COR-L47 (cell line): ENCODE results near the gene YBX1.
A peak's percentile ranks its signal among the peaks of the same experiment; 100 is the strongest.
"Not testable (repeated sequence)": the region's sequence is repeated elsewhere in the genome, so short reads cannot be mapped to it uniquely, and the experiment has no call there.

Source experiments
- DNase-seq: peaks from one replicate; lab custom pipeline; 2025; lab: John Stamatoyannopoulos, UW

YBX1 gene

GRCh38 chr1:42681741-42682483 lies at the start of gene YBX1:
Gene YBX1, plus strand, starts transcription at chr1:42682418. Its CDS starts 148 bp downstream, at chr1:42682566.
- DNase-seq, result peak; percentile 98

DNA sequence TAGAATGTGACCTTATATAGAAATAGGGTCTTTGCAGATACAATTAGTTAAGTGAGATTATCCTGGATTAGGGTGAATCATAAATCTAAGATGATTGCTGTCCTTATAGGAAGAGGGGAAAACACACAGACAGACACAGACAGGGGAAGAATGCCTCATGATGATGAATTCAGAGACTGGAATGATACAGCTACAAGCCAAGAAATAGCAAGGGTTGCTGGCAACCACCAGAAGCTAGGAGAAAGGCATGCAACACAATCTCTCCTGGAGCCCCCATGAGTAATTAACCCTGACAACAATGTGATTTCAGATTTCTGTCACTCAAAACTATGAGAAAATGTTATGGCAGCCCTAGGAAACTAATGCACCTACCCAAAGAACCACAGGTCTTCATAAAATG lies 43.1 kb upstream of the YBX1 start:
- no peak for DNase-seq

DNA sequence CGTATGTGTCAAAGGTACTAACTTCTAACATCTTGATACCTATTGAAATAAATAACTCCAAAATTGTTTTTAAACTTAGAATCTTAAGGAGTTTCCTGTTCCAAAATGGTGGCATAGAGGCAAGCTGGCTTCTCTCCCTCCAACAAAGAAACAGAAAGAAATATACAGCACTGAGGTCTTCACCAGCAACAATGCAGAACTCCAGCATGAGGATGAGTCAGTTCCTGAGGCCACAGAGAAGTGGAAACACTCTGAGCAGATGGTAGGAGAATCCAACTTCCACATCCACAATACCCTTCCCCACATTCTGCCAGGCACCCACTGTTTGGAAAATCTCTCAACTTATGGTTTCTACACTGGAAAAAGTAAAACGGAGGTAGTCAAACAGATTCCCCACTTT lies 36.2 kb upstream of the YBX1 start:
- DNase-seq, result no peak

DNA sequence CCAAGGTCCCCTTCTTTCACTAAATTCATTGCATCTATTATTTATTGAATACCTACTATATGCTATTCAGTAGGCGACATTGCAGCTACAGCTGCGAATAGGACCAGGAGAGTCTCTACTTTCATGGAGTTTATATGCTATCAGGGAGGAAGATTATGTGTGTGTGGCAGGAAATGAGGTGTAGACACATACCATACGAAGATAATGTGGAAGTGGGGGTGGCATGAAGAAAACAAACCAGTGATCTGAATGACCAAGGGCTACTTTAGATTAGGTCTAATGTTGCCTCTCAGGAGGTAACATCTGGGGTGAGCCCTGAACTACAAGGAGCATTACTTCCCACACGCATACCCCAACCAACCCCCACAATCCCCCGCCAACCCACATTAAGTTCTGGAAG lies 25.0 kb upstream of the YBX1 start:
- no peak for DNase-seq

GRCh38 chr1:42657981-42658876 lies 24.0 kb upstream of the YBX1 start, which contains the start of gene PPIH:
Gene PPIH, plus strand, starts transcription at chr1:42658423. Its CDS starts 24 bp downstream, at chr1:42658447.
- DNase-seq, result peak; percentile 95

DNA sequence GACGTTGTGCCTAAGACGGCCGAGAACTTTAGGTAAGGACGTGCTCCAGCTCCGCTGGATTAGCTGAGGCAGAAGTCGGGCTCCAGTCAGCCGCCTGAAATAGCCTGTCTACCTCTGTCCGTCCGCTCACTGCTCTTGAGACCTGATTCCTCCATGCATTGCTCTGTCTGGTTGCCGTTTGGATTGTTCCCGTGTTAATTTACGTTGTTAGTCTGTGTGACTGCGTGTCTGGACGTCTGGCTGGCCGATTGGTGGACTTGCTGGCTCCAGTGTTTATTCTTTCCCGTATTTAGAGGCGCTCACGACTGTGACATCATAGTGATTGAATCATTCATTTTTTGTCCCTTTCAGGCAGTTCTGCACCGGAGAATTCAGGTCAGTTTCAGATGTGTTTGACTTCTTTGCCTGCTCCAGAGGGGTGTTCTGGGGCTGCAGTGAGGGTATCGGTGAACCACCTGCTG lies 23.3 kb upstream of the YBX1 start:
- no peak for DNase-seq

DNA sequence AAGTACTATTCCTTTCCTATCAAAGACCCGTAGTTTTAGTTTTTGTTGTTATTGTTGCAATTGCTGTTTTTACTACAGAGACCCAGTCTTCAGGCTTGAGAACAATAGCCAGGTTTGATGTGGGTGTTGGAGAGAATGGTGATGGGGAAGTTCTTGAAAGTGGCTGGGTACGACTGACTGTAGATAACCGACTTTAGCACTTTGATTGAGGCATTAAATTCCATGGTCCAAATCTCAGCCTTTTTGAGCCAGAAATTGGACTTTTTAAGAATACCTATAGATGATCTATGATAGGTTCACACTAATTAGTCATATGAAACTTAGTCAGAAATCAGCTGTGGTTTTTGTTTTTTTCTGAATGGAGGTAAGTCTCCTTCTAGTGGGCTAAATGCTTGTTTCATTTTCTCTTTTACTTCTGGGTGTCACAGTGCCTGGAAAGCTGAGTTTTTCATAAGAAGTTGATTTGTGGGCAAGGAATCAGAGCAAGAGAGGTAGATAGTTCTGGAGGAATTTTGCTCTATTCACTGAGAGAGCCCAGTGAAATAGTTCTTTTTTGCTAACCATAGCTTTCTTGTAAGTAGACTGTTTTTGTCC lies 21.2 kb upstream of the YBX1 start:
- no peak for DNase-seq

DNA sequence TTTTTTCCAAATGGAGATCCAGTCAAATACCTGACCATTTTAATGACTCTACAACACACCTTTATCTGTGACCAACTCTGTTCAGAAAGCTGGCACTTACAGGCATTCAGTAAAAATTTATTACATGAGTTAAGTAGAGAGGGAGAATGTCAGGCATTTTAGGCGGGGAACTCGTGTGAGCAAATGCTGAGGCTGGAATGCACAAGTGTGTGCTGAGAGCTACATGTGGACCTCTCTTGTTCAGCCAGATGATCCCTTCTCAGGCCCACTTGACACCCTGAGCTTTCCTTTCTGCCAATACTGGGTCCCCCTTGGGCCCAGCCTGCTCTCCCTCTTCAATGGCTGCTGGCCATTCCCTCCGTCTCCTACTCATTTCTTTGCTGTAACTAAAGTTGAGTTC lies 12.3 kb upstream of the YBX1 start:
- no peak for DNase-seq

DNA sequence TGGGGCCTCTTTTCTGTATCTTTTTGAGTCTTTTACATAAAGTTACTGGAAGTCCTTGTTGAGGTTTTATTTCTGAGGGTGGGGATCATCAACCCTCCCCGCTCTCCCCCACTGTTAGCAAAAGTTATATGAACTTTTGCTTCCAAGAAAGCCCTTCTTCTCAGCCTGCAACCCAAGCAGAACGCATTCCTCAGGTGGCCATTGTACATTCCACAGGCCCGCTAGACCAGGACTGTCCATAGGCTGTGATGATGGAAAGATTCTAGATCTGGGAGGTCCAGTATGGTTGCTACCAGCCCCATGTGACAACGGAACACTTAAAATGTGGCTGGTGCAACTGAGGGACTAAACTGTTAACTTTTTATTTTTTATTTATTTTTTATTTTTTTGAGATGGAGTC lies 11.8 kb upstream of the YBX1 start:
- no peak for DNase-seq

GRCh38 chr1:42674214-42674613 lies 8.0 kb upstream of the YBX1 start:
- no peak for DNase-seq

DNA sequence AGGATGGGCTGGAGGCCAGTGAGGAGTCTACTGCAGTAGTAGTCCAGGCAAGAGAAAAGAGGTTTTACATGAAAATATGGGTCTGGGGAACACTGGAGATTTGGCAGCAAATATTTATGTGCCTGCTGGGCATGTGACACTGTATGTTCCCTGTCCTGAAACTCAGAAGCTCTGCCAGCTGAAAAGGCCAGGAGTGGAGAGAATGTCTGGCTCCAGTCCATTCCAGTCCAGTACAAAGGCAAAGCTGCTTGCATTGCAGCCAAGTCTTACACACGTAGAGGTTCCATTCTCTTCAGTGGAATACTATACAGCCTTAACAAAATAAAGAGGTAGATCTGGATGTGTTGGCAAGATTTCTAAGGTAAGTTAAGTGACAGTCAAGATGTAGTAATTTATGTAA lies 7.5 kb upstream of the YBX1 start:
- DNase-seq, result no peak

DNA sequence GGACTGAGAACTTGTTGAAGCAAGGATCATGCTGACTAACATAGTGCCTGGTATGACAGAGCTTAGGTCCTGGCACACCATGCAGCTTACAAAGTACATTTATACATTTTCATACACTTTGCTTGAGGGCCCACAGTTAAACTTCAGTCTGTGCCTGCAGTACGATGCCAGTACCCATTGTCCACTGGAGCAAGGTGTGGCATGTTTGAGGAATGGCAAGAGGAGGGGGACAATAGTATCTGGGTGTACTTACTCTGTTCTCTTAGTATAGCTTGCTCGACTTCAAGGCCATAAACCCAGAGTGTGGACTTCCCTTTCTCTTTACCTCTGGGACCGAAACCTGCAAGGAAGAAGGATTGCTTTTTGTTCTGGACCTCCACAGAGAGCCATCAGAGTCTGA lies 6.8 kb upstream of the YBX1 start:
- DNase-seq, result no peak

DNA sequence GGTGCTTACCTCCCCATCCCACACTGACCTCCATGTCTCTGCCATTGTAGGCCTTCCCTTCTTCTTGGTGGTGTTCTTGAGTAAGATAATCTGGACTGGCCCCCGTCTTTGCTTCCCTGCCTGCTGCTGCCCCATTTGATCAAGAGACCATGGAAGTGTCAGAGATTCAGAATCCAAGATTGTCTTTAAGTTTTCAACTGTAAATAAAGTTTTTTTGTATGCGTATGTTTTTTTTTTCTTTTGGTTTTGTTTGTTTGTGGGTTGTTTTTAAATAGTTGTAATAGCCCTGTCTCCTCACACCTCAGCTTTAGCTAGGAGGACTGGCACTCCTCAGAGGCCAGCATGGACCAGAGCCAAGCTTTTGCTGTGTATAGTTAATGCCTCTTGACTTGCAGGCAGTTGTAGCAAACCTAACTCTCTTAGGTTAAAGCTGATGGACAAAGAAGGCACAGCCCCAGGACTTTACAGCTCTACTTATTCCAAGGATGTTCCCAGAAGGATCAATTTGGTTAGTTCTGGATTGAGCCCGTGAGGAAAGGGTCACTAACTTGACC lies 5.6 kb upstream of the YBX1 start:
- no peak for DNase-seq

DNA sequence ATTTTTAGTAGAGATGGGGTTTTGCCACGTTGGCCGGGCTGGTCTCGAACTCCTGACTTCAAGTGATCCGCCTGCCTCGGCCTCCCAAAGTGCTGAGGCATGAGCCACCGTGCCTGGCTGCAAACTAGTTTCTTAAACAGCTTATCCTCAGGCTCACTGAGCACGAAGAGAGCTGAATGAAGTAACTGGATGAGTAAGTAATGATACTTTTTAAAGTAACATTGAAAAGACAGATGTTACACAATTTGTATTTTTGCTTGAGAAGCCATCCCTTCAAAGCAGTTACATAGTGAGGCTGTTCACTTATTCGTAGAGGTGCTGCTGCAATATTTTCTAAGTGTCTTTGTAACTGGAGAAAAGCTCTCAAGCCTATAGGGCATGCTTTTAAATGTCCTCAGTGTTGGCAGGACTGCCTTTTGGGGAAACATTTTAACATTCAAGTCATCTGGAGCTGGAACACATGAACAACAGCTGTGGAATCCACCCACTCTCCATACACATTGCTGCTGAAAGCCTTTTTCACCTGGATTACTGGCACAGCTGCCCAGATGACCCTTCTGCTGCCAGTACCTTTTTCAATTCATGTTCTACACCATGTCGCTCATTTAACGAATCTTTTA lies 2.7 kb upstream of the YBX1 start:
- DNase-seq, result no peak

- no peak for DNase-seq
Measured at GRCh38 chr1:42680055-42680454, 2.2 kb upstream of the YBX1 start.

- DNase-seq, result peak; percentile 12
Measured at GRCh38 chr1:42680921-42681683, 1.1 kb upstream of the YBX1 start.

GRCh38 chr1:42682484-42682738 lies 193 bp downstream of the YBX1 start:
- DNase-seq, result not testable (repeated sequence)

- DNase-seq, result peak; percentile 76
Measured at GRCh38 chr1:42682739-42683531, 717 bp downstream of the YBX1 start.

- peak; percentile 27 for DNase-seq
Measured at GRCh38 chr1:42684139-42684538, 1.9 kb downstream of the YBX1 start.

- no peak for DNase-seq
Measured at GRCh38 chr1:42686418-42686817, 4.2 kb downstream of the YBX1 start.

GRCh38 chr1:42689912-42690311 lies 7.7 kb downstream of the YBX1 start:
- no peak for DNase-seq
